Measurements from ENCODE around the gene DNAH8. TPM values are rescaled to one million over a fixed set of nuclear protein-coding genes. Genes with fewer than 3 reads are reported as not detected.

DNAH8 gene
- polyA plus RNA-seq, 1 donor, result 0.49 TPM

GRCh38 chr6:39053854-39054576 is 338.9 kb downstream of the DNAH8 start:
- DNase-seq, result no peak

DNA sequence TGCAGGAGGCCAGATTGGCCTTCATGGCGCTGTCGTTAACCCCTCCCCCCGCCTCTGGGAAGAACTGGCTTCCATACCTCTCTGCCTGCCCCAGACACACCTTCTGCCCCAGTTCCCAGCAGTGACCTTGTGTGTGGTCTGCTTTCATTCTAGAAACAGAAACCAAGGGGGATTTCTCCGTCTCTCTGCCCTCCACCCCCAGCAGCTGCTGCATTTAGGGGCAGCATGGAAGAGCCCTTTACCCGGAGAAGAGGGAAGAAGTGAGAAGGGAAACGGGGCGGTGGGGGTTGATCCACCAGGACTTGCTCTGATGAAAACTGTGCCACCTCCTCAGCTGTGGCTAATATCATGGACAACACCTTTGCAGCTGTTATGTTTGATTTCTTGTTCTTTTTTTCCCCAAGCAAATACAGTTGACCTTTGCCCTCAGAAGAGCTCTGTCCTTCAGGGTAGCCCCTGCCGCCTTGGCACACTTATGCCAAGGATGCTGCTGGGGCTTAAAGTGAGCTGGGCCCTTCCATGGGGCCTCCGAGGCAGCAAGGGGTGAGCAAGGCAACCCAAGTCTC is 339.5 kb downstream of the DNAH8 start:
- DNase-seq, result no peak

DNA sequence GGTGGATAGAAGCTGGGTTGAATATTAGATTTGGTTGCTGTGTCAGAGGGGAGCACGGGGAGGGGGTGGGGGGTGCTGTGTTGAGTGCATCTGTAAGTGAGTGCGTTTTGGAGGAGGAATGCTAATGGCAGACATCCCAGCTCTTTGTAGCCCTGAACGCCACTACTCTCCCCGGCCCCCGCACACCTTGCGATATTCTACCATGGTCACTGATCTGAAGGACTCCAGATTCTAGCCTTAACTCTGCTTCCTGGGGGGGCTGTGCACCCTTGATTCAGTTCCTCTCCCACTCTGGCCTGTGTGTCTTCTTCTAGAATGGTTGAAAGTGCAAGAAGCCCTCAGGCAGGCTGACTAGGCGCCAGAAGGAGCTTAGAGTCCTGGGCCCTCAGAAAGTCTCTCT is 340.6 kb downstream of the DNAH8 start:
- DNase-seq, result no peak

DNA sequence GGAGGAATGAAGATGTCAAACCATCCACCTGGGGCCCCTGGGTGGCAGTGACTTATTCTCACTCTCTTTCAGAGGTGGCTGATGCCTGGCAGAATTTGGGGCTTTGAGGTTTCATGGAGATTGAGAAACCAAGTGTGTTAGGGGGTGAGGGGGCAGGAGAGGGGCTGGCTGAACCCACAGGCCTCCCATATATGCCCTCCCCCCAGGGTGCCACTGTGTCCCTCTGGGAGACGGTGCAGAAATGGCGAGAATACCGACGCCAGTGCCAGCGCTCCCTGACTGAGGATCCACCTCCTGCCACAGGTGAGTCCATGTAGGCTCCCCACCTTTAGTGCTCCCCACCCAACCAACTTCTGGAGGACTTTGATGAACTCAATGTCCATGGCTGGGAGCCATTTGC is 341.1 kb downstream of the DNAH8 start:
- DNase-seq, result no peak

DNA sequence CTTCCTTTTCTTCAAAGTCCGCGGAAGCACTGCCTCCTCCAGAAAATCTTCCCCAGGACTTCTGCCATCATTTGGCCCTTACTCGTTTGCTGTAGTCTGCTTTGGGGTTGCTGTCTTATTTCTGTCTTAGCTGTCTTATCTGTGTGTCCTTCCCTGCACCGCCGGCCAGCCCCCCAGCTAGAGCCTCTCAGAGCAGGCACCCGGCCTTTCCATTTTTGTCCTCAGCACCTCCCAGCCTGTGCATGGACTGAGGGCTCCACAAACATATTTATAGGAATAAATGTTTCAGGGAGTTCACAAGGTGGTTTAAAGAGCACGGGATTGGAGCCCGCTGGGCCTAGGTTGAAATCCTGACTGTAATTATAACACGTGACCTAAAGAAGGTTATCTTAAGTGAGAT is 341.6 kb downstream of the DNAH8 start:
- DNase-seq, result no peak

- DNase-seq, result no peak
Measured at GRCh38 chr6:39057251-39058155, 342.4 kb downstream of the DNAH8 start.

DNA sequence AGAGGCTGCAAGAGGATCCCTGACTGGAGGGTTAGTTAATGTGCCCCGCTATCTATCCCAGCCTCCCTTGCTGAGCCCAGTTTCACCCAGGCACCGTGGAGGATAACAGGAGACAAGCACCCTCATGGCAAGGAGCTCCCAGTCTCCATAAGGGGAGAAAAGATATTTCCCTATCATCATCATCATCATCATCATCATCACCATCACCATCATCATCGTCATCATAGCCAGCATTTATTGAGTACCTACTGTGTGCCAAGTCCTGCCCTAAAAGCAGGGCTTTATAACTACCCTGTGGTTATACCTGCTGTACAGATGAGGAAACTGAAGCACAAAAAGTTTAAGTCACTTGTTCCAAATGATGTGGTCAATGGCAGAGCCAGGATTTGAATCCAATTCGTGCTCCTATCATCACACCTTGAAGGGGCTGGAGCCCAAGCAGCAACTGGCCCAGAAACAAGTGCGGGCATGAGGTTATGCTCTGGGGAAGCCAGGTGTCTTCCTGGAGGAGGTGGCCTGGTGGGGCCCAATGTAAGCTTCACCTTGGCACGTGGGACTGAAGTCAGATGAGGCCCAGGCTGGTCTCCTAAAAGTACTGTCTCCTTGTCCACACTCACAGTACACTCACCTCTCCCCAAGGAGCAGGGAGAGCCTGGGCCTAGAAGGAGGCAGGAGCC is 343.5 kb downstream of the DNAH8 start:
- no peak for DNase-seq

DNA sequence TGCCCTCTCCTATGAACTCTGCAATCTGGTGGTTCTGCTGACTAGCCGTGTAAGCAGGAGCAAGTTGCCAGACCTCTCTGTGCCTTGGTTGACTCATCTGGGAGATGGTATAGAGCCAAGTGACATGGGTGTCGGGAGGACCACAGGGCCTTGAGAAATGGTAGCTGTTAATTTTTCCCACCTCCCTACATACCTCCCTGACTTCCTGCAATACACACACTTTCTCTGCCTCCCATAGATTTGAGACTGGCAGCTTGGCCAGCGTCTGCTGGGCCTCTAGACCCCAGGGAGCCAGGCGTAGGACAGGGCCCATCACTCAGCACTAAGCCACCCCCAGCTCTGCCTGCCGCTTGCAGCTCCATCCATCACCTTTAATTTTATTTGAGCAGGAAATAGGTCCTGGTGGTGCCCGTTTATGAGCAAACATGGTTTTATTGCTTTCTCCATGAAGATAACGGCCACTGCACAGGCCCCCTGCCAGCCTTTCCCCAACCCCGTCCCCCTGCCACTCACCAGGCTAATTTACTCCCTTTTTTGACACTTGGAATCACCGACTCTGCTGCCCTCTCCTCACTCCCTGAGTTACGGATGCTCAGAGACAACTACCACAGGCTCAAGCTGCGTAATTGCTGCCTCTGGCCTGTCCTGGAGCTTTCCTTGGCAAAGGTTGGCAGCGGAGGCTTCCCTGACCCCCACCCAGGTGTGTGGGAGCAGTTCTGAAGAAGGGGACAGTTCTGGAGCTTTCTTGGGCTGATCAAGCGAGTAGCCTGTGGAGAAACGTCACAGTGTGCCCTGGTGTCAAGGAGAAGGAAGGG is 344.6 kb downstream of the DNAH8 start:
- DNase-seq, result no peak

DNA sequence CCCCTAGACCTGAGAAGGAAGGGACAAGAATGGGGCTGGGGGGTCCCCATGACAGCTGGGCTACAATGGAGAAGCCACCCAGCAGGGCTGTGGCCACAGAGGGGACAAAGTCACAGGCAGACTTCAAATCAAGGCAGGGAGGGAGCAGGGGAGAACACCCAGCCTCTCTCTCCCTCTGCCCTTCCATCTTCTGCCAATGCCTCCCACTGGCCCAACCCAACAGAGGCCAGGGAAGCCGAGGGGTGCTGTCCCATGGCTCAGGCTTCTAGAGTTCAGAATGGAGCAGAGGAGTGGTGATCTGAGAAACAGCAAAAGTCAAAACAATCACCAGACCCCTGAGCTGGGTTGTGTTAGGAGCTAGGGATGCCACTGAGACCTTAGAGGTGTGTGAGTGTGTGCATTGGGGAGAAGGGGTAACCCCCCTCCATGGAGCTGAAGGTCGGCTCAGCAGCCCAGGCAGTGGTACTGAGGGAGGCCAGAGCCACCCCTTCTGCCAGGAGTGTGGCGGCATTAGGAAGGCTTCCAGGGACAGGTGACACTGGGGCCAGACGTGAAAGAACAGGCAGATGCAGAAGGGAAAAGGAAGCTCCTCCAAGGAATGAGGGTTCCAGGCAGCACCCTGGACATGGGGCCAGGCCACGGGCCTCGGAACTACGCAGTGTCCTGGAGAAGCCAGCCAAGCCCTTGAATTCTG is 345.5 kb downstream of the DNAH8 start:
- no peak for DNase-seq

DNA sequence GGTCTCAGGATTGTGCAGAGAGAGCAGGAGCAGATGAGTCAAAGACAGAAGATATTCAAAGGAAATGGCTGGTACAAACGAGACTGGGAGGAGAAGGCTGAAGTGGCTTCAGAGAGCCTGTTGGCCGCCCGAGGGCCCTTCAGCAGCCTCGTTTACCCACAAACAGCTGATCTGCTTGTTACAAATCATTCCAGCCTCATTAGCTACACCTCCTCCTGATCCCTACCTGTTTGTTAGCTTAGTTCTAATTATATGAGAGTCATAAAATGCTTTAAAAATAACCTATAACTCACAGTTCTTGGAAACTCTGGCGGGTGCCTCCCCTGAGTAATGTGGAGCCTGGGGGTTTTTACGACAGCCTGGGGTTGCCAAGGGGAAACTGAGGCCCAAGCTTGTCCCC is 346.1 kb downstream of the DNAH8 start:
- no peak for DNase-seq

DNA sequence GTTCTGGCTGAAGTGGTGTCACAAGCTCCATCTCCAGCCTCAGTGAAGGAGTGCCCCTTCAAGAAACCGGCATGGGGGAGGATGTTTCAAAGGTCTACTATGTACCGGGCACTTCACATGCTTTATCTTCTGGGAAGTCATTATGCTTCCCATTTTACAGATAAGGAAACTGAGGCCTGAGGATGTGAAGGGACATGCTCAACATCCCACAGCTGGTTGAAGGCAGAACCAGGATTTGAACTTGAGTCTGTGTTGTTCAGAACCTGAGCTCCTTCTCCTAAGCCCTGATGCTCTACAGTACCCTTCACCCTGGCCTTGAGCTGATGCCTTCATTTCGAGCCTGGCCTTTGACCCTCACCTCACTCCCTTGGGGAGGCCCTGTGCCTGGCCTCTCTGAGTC is 346.5 kb downstream of the DNAH8 start:
- DNase-seq, result no peak

GRCh38 chr6:39062014-39062740 is 347.1 kb downstream of the DNAH8 start:
- DNase-seq, result no peak

DNA sequence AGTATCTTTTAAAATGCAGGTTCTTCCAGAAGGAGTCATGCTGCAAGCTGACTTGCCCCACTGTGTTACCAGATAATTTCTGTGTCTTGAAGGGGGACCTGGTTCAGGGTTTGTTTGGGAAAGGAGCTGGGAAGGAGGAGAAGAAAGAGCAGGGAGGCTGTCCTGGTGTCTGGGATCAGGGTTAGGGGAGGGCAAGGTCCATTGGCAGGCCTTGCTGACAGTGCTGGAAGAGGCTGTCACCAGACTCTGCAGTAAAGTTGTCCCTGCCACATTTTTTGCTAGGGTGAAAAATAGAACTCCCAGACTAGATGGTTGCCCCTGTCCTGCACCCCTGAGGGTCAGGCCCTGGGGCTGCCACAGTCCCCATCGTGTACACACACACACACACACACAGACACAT is 348.4 kb downstream of the DNAH8 start:
- no peak for DNase-seq

GRCh38 chr6:39065561-39065960 is 350.4 kb downstream of the DNAH8 start:
- no peak for DNase-seq

DNA sequence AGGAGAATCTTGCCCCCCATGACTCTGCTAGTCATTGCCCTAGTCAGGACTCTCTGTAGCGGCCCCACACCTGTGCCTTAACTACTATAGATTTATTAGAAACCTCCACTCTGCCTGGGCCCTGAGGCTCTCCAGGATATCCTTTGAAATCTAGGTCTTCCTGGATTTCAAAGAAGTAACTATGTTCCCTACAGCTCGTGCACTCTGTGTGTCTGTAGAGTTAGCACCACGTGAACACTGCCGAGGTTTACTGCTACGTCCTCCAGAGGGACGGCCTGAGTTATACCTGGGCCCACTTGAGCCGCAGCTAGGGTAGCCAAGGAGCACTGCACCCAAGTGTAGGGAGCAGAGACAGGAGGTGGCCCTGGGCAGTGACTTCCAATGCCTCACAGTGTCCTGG is 353.3 kb downstream of the DNAH8 start:
- DNase-seq, result no peak

GRCh38 chr6:39072830-39073229 is 357.7 kb downstream of the DNAH8 start:
- no peak for DNase-seq

- no peak for DNase-seq
Measured at GRCh38 chr6:39073471-39074355, 358.6 kb downstream of the DNAH8 start.

DNA sequence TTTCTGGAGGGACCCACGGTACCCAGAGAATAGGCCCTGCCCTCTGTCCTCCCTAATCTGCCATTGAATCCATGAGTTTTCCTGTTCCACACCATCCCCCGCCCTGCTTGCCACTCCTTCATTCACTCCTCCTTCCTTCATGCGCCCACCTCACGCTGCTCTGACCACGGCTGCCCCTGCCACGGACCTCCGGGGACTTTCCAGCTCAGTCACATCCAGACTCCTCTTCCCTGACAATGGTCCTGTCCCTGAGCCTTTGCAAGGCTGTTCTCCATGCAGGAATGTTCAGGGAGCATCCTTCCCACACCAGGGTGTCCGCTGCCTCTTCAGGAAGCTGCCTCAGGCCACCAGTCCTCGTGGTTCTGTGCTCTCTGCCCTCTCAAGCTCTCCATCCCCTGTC is 359.4 kb downstream of the DNAH8 start:
- no peak for DNase-seq

DNA sequence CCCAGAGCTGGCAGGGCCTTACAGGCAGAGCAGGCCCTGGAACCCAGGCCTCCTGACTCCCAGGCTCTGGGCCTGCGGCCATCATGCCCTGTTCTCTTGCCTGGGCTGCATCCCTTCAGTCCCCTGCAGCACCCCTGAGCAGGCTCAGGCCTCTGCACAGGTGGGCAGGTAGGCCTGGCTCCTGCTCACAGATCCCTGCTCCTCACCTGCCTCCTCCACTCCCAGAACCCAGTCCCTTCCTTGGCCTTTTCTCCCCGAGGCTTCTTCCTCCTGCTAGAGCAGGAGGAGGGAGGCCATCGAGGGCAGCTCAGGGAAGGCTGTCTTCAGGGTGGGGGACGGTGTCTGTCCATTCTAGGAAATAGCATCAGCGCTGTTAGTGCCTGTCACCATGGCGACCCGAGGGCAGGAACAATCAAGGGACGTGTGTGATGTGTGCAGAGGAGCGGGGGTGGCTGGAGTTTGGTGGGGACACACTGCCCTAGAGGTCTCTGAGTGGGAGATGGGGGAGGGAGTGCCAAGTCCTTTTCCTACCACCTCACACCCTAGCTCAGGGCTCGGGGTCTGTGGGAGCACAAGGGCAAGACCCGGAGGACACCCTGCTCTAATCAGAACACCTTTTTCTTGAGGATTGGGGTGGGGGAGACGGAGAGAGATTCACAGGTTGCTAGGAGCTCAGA is 360.0 kb downstream of the DNAH8 start:
- DNase-seq, result no peak

All from hindlimb muscle (tissue), 1 donor.